GM15510 (cell line): ENCODE measurements around the gene EIF2AK3.

Experiments used
- POLR2A ChIP-seq: IDR thresholded peaks from 3 replicates; pipeline ENCODE4 v1.6.1; 2011; ENCODE audit warnings: borderline replicate concordance; ENCODE audit not compliant: insufficient read length; ENCODE audit errors: extremely low read depth

The EIF2AK3 gene

DNA sequence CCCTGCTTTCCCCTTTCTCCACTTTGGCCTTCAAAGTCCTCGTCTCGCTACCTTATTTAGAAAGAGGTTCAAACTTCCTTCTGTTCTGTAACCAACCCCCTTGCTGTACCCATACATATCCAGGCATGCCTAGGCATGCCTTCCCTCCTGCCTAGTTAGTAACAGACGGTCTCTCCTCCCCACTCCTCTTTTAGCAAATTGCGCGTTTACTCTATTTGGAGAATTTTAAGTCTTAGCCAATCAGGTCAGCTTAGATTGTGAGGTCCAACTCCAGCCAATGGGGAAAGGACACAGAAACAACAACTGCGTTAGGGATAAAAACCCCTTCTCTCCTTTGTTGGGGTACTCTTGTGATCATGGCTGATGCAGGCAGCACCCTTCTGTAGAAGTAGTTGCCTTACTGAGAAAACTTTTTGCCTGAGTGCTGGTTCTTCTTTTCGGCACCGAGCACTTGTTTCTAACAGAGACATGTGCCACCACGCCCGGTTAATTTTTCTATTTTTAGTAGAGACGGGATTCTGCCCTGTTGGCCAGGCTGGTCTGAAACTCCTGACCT is 88.8 kb downstream of the EIF2AK3 start:
- TF ChIP-seq POLR2A: no peak

DNA sequence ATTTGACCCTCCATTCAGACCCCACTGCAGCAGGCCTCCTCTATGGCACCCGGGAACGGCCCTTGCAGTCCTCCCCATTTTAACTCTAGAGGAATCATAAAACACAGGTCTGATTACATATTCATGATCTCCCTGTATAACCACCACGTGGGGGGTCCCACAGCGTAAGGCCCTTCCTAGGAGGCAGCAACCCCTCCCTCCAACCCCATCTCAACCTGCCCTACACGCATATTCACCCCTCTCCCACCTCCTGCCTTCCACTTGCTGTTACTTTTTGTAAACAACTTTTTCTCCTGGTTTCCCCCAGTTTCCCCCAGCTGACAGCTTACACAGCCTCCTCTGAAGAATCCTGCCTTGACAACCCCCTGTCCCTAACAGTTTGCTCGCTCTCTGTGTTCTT is 89.6 kb downstream of the EIF2AK3 start:
- TF ChIP-seq POLR2A: no peak

DNA sequence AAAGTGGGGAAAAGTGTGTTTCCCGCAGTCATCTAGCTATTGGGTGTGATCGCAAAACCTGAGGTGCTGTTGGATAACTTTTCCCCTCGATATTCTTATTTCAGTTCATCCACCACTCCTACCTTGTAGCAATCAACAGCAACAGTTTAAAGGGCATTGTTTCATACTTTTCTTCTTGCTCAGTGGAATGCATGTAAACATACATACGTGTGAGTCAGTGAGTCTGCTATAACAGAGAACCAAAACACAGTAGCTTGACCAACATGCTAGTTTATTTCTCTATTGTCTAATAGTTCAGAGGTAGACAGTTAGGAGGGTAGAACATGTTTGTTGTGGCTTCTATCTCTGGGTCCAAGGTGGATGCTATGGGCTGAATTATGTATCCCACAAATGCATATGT is 97.2 kb downstream of the EIF2AK3 start:
- no peak for TF ChIP-seq POLR2A

- TF ChIP-seq POLR2A: no peak
Measured at GRCh38 chr2:88521445-88522073, 105.7 kb downstream of the EIF2AK3 start.

DNA sequence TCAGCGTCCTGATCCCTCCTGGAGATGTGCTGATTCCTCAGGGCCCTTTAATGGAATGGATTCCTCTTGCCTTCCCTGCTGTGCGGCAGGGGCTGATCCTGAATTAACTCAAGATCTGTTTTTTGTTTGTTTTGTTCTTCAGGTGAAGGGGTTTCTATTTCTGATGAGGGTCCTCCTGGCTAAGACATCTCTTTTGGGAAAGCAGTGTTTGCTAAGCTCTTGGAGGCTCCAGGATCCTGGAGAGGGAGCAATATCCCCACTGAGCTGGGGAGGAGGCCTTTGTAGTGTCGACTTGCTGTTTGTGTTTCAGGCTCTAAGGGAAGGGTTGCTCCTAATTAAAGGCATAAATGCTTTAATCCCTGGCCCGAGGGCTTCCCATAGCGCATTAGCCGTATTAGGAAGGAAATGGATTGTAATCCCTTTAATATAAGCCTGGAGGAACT is 109.5 kb downstream of the EIF2AK3 start:
- no peak for TF ChIP-seq POLR2A
